SK-N-SH (cell line): ENCODE data around the gene PCDHGA2. TPM values are rescaled to one million over a fixed set of nuclear protein-coding genes. Genes with fewer than 3 reads are reported as not detected.
A peak's percentile ranks its signal among the peaks of the same experiment; 100 is the strongest.

Source experiments
- CTCF ChIA-PET: fragments of 300-600, 350-600 bp; formaldehyde crosslinking; extraction: SDS; loops from one replicate; lab custom pipeline; 2021; lab: Yijun Ruan, JAX
- POLR2A ChIA-PET: fragments of 350-600 bp; sonication (Branson Sonifier 250); formaldehyde crosslinking; extraction: SDS; loops from one replicate; lab custom pipeline; 2020; ENCODE audit warnings: antibody characterized with exemption, inconsistent platforms; lab: Yijun Ruan, JAX
- DNase-seq: peaks from one replicate; pipeline ENCODE4 v3.0.0; 2012
- H2AFZ ChIP-seq: fragments of 200-600 bp; sonication (generic); 2 replicates; pipeline ENCODE4 v1.8.1; 2016; ENCODE audit warnings: antibody characterized with exemption, mild to moderate bottlenecking, low read depth
- H3F3A ChIP-seq: fragments of 200-600 bp; sonication (generic); replicated peaks from 2 replicates; pipeline ENCODE3; 2016; ENCODE audit warnings: antibody characterized with exemption, mild to moderate bottlenecking; ENCODE audit not compliant: insufficient read depth
- H3K27ac ChIP-seq, 2 experiments: fragments of 200-500 bp in 1 of 2; fragments of 200-600 bp in 1 of 2; sonication (Bioruptor generic) in 1 of 2; sonication (generic), shearing (Covaris generic) in 1 of 2; 2 replicates each; pipeline versions ENCODE4 v1.5.1 to v1.6.1; 2014 to 2016; ENCODE audit warnings: low read depth in 2 of 2, inconsistent platforms in 1 of 2, low read length in 1 of 2, mild to moderate bottlenecking in 1 of 2, mixed read lengths in 1 of 2
- H3K27me3 ChIP-seq: fragments of 200-600 bp; sonication (generic), shearing (Covaris generic); 2 replicates; pipeline ENCODE4 v1.6.1; 2016; ENCODE audit warnings: mixed run types; ENCODE audit not compliant: insufficient read depth
- H3K36me3 ChIP-seq, 2 experiments: fragments of 200-500 bp in 1 of 2; fragments of 200-600 bp in 1 of 2; sonication (Bioruptor generic) in 1 of 2; sonication (generic) in 1 of 2; replicated peaks in 1 of 2; 2 replicates each; pipeline versions ENCODE3 to v1.5.1; 2014 to 2016; ENCODE audit warnings: low read length in 1 of 2, mild to moderate bottlenecking in 1 of 2; ENCODE audit not compliant: insufficient read depth in 2 of 2, control insufficient read depth in 1 of 2
- H3K4me1 ChIP-seq, 2 experiments: fragments of 200-500 bp in 1 of 2; fragments of 200-600 bp in 1 of 2; sonication (Bioruptor generic) in 1 of 2; sonication (generic), shearing (Covaris generic) in 1 of 2; 2 replicates each; pipeline versions ENCODE4 v1.5.1 to v1.6.1; 2014 to 2016; ENCODE audit warnings: low read depth in 1 of 2, low read length in 1 of 2, mixed run types in 1 of 2; ENCODE audit not compliant: insufficient read depth in 2 of 2, control insufficient read depth in 1 of 2
- H3K4me2 ChIP-seq: fragments of 200-600 bp; sonication (generic), shearing (Covaris generic); 2 replicates; pipeline ENCODE4 v1.6.1; 2017; ENCODE audit warnings: mixed run types
- H3K4me3 ChIP-seq, 2 experiments: fragments of 200-500 bp in 1 of 2; fragments of 200-600 bp in 1 of 2; sonication (Bioruptor generic) in 1 of 2; sonication (generic), shearing (Covaris generic) in 1 of 2; 2 replicates each; pipeline versions ENCODE4 v1.5.1 to v1.8.1; 2014 to 2016; ENCODE audit warnings: low read depth in 2 of 2, inconsistent platforms in 1 of 2, low read length in 1 of 2, mild to moderate bottlenecking in 1 of 2, mixed read lengths in 1 of 2, moderate library complexity in 1 of 2
- H3K79me2 ChIP-seq: fragments of 200-600 bp; sonication (generic); 2 replicates; pipeline ENCODE4 v1.8.1; 2017; ENCODE audit warnings: mild to moderate bottlenecking; ENCODE audit not compliant: insufficient read depth
- H3K9ac ChIP-seq: fragments of 200-600 bp; sonication (generic); 2 replicates; pipeline ENCODE4 v1.6.1; 2017; ENCODE audit warnings: mixed run types
- H3K9me2 ChIP-seq: fragments of 200-600 bp; sonication (generic); 2 replicates; pipeline ENCODE4 v1.6.1; 2017; ENCODE audit warnings: mixed run types
- H3K9me3 ChIP-seq: fragments of 200-600 bp; sonication (generic); 2 replicates; pipeline ENCODE4 v1.6.1; 2017; ENCODE audit warnings: mixed run types, mild to moderate bottlenecking, moderate library complexity
- H4K20me1 ChIP-seq: fragments of 200-600 bp; sonication (generic); 2 replicates; pipeline ENCODE4 v1.6.1; 2017; ENCODE audit warnings: mild to moderate bottlenecking, mixed run types; ENCODE audit not compliant: insufficient read depth
- CHD2 ChIP-seq: fragments of 150-350 bp; IDR thresholded peaks from 2 replicates; pipeline ENCODE4 v1.6.1; 2018; ENCODE audit warnings: low read length; ENCODE audit not compliant: partially characterized antibody
- ELF1 ChIP-seq: IDR thresholded peaks from 2 replicates; pipeline ENCODE4 v1.4.0; 2012
- EP300 ChIP-seq, 2 experiments: IDR thresholded peaks; 2 replicates each; pipeline versions ENCODE4 v1.4.0 to v1.6.1; 2012; ENCODE audit warnings: borderline replicate concordance in 1 of 2, low read depth in 1 of 2, low read length in 1 of 2
- EZH2phosphoT487 ChIP-seq: fragments of 200-600 bp; sonication (generic); IDR thresholded peaks from 2 replicates; pipeline ENCODE4 v1.6.1; 2017; ENCODE audit warnings: low read depth, mixed run types, mild to moderate bottlenecking, antibody characterized with exemption, moderate library complexity, borderline replicate concordance
- FOSL2 ChIP-seq: IDR thresholded peaks from 2 replicates; pipeline ENCODE4 v1.4.0; 2012; ENCODE audit warnings: low read depth, mild to moderate bottlenecking, moderate library complexity, borderline replicate concordance
- FOXJ3 ChIP-seq: sonication (generic); formaldehyde crosslinking; IDR thresholded peaks from 2 replicates; pipeline ENCODE4 v1.5.1; 2020; ENCODE audit warnings: mild to moderate bottlenecking, missing genetic modification reagents
- FOXM1 ChIP-seq: IDR thresholded peaks from 2 replicates; pipeline ENCODE4 v1.4.0; 2012; ENCODE audit warnings: low read depth, mild to moderate bottlenecking
- GABPA ChIP-seq: IDR thresholded peaks from 2 replicates; pipeline ENCODE4 v1.4.0; 2012; ENCODE audit warnings: low read depth, mild to moderate bottlenecking
- IRF3 ChIP-seq: fragments of 150-350 bp; IDR thresholded peaks from 2 replicates; pipeline ENCODE4 v1.6.1; 2016; ENCODE audit warnings: mild to moderate bottlenecking, low read depth, low read length
- JUND ChIP-seq: IDR thresholded peaks from 2 replicates; pipeline ENCODE4 v1.4.0; 2012
- MXI1 ChIP-seq: IDR thresholded peaks from 2 replicates; pipeline ENCODE4 v1.6.1; 2012; ENCODE audit warnings: mild to moderate bottlenecking, low read depth, low read length, improper control_type of control experiment
- NRF1 ChIP-seq: IDR thresholded peaks from 2 replicates; pipeline ENCODE4 v1.6.1; 2012; ENCODE audit warnings: low read depth, mild to moderate bottlenecking, low read length
- PBX3 ChIP-seq: IDR thresholded peaks from 2 replicates; pipeline ENCODE4; 2012
- POLR2AphosphoS5 ChIP-seq: IDR thresholded peaks from 2 replicates; pipeline ENCODE4 v1.6.1; 2012; ENCODE audit warnings: low read depth, low read length
- RAD21 ChIP-seq: IDR thresholded peaks from 2 replicates; pipeline ENCODE4 v1.6.1; 2012; ENCODE audit warnings: mild to moderate bottlenecking, low read length
- RCOR1 ChIP-seq: fragments of 150-350 bp; IDR thresholded peaks from 2 replicates; pipeline ENCODE4 v1.6.1; 2017; ENCODE audit warnings: antibody characterized with exemption, low read length
- REST ChIP-seq: IDR thresholded peaks from 2 replicates; pipeline ENCODE4 v1.6.1; 2012; ENCODE audit warnings: mild to moderate bottlenecking, low read depth, low read length, moderate library complexity
- RFX5 ChIP-seq: IDR thresholded peaks from 2 replicates; pipeline ENCODE4 v1.6.1; 2012; ENCODE audit warnings: mild to moderate bottlenecking, improper control_type of control experiment, low read length
- SMC3 ChIP-seq: IDR thresholded peaks from 2 replicates; pipeline ENCODE4 v1.6.1; 2012; ENCODE audit warnings: low read depth, low read length, improper control_type of control experiment
- TAF1 ChIP-seq: IDR thresholded peaks from 2 replicates; pipeline ENCODE4 v1.6.1; 2012; ENCODE audit warnings: low read depth, mild to moderate bottlenecking, low read length, moderate library complexity, borderline replicate concordance
- USF2 ChIP-seq: fragments of 150-350 bp; IDR thresholded peaks from 2 replicates; pipeline ENCODE4 v1.6.1; 2017; ENCODE audit warnings: antibody characterized with exemption, low read length, low read depth, borderline replicate concordance
- YY1 ChIP-seq: IDR thresholded peaks from 2 replicates; pipeline ENCODE4 v1.4.0; 2012; ENCODE audit warnings: low read depth, mild to moderate bottlenecking
- ZBTB33 ChIP-seq: IDR thresholded peaks from 2 replicates; pipeline ENCODE4 v1.4.0; 2012; ENCODE audit warnings: low read depth, borderline replicate concordance
- WGBS: methylation state at CpG from one replicate; pipeline ENCODE4 v1.1.6; 2017; ENCODE audit warnings: low lambda C conversion rate; 5-methylcytosine and 5-hydroxymethylcytosine counted together
- polyA plus RNA-seq, 3 experiments: library from polyadenylated mRNA; depleted of rRNA; stranded (reverse); fragments of >200 nt; gene quantifications; 2 replicates each; pipeline ENCODE4 v1.2.3, GENCODE V29; 2012

PCDHGA2 gene
- polyA plus RNA-seq, 1 of the 3 experiments (the other 2 are of a cell fraction): 1.4 TPM

- H3K9me3 ChIP-seq: peaks cover 32% of the 10 kb centered on the region
- H3F3A ChIP-seq: peaks cover 13% of the 10 kb centered on the region
- ChIA-PET CTCF (interaction anchor here (0.6 to 5.4 kb wide), 42 partner anchors 9 to 763 kb away, joined by 3 to 36 read pairs (median 4); partner anchors contain the start of genes PCDHB11, PCDHB14, PCDHB15 and PCDHB16), POLR2A (interaction anchor here (0.7 to 1.8 kb wide), 9 partner anchors 15 to 271 kb away, joined by 3 to 16 read pairs (median 4); partner anchors contain the start of genes PCDHB16 and PCDHGA7)
- DNase-seq: peak; percentile 94
- H3K27me3 ChIP-seq: no peaks in the 10 kb centered on the region
- 2% methylated on average over 62 of the region's 67 CpGs for WGBS
- peaks cover 24 to 42% of the 10 kb centered on the region in 2 experiments for H3K36me3 ChIP-seq
- H3K4me3 ChIP-seq: peak within 1 kb of the TSS; percentile 80 to 92
- no peaks in the 10 kb centered on the region; a peak in 1 of 4 replicates for H3K4me1 ChIP-seq
- peak within 1 kb of the TSS; percentile 58 for H3K4me2 ChIP-seq
- peaks cover 46% of the 10 kb centered on the region for H3K79me2 ChIP-seq
- H3K9me2 ChIP-seq: no peaks in the 10 kb centered on the region
- H3K9ac ChIP-seq: peak within 1 kb of the TSS; percentile 89
- peak within 1 kb of the TSS; percentile 96 to 98 for H3K27ac ChIP-seq
- H2AFZ ChIP-seq: peak within 1 kb of the TSS; percentile 97
- H4K20me1 ChIP-seq: 0 out of 2 replicates have a peak, but pooled peaks cover 3% of the 10 kb centered on the region
- TF ChIP-seq IRF3: no peak
- no peak for TF ChIP-seq RCOR1
- TF ChIP-seq YY1: peak; percentile 92
- TF ChIP-seq SMC3: peak; percentile 27; the same call in 1 of the 2 replicates
- TF ChIP-seq FOXM1: no peak
- no peak for TF ChIP-seq FOSL2
- 0 out of 2 replicates have a peak, but pooled peaks have one; percentile 2 for TF ChIP-seq MXI1
- peak; percentile 99 for TF ChIP-seq PBX3
- no peak for TF ChIP-seq REST
- peak; percentile 81 for TF ChIP-seq NRF1
- peak; percentile 91 for TF ChIP-seq POLR2AphosphoS5
- peak; percentile 98 for TF ChIP-seq CHD2
- peak; percentile 60 for TF ChIP-seq RAD21
- 0 out of 4 replicates have a peak, but pooled peaks of 1 of the 2 experiments have one; percentile 31 for TF ChIP-seq EP300 (IDR thresholded peaks at IDR 0.05; ENCODE audit: borderline replicate concordance in 1 of 2, low read depth in 1 of 2, low read length in 1 of 2)
- TF ChIP-seq GABPA: peak; percentile 78
- peak; percentile 94 for TF ChIP-seq ZBTB33
- TF ChIP-seq TAF1: peak; percentile 89
- TF ChIP-seq EZH2phosphoT487: no peak
- peak; percentile 82 for TF ChIP-seq ELF1
- no peak for TF ChIP-seq RFX5
- TF ChIP-seq USF2: no peak
- TF ChIP-seq JUND: no peak
- TF ChIP-seq FOXJ3 (CRISPR knock-in tag): no peak
Measured at GRCh38 chr5:141320225-141321169, 18.1 kb upstream of the PCDHGA2 start, which contains the start of gene TAF7. Gene TAF7 (minus strand): TSS chr5:141320784. CDS start chr5:141320044, 740 bp downstream.
